ENCODE results near the gene CPS1.
A peak's percentile ranks its signal among the peaks of the same experiment; 100 is the strongest.

Gene CPS1

GRCh38 chr2:210606001-210606400 lies 49.6 kb downstream of the CPS1 start:
- DNase-seq (ENCODE audit: low read depth): no peak

- DNase-seq (ENCODE audit: low read depth): no peak
These were observed 55.1 kb downstream of the CPS1 start for GRCh38 chr2:210611466-210611865.

- DNase-seq (ENCODE audit: low read depth): no peak
These were observed 59.7 kb downstream of the CPS1 start for GRCh38 chr2:210616074-210616473.

- DNase-seq (ENCODE audit: low read depth): no peak
These were observed 60.9 kb downstream of the CPS1 start for GRCh38 chr2:210617318-210617717.

- no peak for DNase-seq (ENCODE audit: low read depth)
These were observed 61.4 kb downstream of the CPS1 start for GRCh38 chr2:210617732-210618330.

GRCh38 chr2:210620456-210620855 lies 64.1 kb downstream of the CPS1 start:
- DNase-seq (ENCODE audit: low read depth): no peak

- no peak for DNase-seq (ENCODE audit: low read depth)
These were observed 67.1 kb downstream of the CPS1 start for GRCh38 chr2:210623506-210623905.

- peak; percentile 4 for DNase-seq (ENCODE audit: low read depth)
These were observed 70.5 kb downstream of the CPS1 start for GRCh38 chr2:210626849-210627248.

GRCh38 chr2:210630873-210631560 lies 74.6 kb downstream of the CPS1 start:
- DNase-seq (ENCODE audit: low read depth): no peak

GRCh38 chr2:210633699-210634098 lies 77.3 kb downstream of the CPS1 start:
- DNase-seq (ENCODE audit: low read depth): no peak

GRCh38 chr2:210635257-210635656 lies 78.9 kb downstream of the CPS1 start:
- DNase-seq (ENCODE audit: low read depth): no peak

- DNase-seq (ENCODE audit: low read depth): no peak
These were observed 85.9 kb downstream of the CPS1 start for GRCh38 chr2:210642333-210642732.

- DNase-seq (ENCODE audit: low read depth): no peak
These were observed 90.8 kb downstream of the CPS1 start for GRCh38 chr2:210647151-210647550.

GRCh38 chr2:210654091-210654490 lies 97.7 kb downstream of the CPS1 start:
- no peak for DNase-seq (ENCODE audit: low read depth)

- no peak for DNase-seq (ENCODE audit: low read depth)
These were observed 99.0 kb downstream of the CPS1 start for GRCh38 chr2:210655229-210655975.

- no peak for DNase-seq (ENCODE audit: low read depth)
These were observed 101.5 kb downstream of the CPS1 start for GRCh38 chr2:210657874-210658273.

GRCh38 chr2:210660751-210661150 lies 104.4 kb downstream of the CPS1 start:
- no peak for DNase-seq (ENCODE audit: low read depth)

GRCh38 chr2:210662560-210662959 lies 106.2 kb downstream of the CPS1 start:
- no peak for DNase-seq (ENCODE audit: low read depth)

- no peak for DNase-seq (ENCODE audit: low read depth)
These were observed 107.3 kb downstream of the CPS1 start for GRCh38 chr2:210663631-210664089.

GRCh38 chr2:210667711-210668110 lies 111.3 kb downstream of the CPS1 start:
- no peak for DNase-seq (ENCODE audit: low read depth)

- DNase-seq (ENCODE audit: low read depth): no peak
These were observed 114.7 kb downstream of the CPS1 start for GRCh38 chr2:210671065-210671464.

- DNase-seq (ENCODE audit: low read depth): no peak
These were observed 116.7 kb downstream of the CPS1 start for GRCh38 chr2:210673117-210673516.

GRCh38 chr2:210676067-210676466 lies 119.7 kb downstream of the CPS1 start:
- no peak for DNase-seq (ENCODE audit: low read depth)
